ENCODE measurements around the gene PDE12. TPM values are rescaled to one million over a fixed set of nuclear protein-coding genes. Genes with fewer than 3 reads are reported as not detected.
"Not testable (repeated sequence)": the region's sequence is repeated elsewhere in the genome, so short reads cannot be mapped to it uniquely, and the experiment has no call there.

Gene PDE12
- total RNA-seq, 1 donor from 2014 or later, result 12.4 TPM

DNA sequence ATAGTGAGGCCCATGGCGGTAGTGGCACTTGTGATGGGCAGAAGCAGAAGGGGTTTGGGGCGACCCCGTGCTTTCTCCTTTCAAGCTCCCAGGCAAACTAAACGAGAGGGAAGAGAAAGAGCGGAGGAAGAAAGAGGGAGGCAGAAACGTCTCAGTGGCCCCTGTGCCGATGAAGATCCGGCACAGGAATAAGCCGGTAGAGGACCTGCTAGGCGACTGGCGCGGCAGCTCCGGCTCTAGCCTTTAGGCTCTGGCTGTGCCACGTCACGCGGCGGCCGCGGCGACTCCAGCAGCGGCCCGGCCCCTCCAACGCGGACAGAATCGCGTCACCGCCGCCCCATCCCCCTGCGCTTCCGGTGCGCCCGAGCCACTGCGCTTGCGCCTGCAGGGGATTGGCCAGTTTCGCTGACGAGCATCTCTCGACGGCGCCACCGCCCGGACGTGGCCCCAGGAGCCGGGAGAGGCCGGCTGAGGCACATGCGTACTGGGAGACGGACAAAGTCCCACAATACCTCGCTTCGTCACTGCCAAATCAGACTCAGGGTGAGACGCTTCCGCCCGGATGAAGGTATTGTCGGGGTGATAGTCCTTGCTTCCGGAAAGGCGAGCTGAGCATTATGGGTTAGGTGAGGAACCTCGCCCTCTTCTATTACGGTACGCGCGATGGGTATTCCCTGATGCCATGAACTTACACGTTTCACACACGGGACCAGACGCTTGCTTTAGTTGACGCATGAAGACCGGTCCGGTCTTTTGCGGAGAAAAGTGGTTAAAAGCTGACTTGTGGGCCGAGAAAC, 41.3 kb downstream of the PDE12 start, which contains the start of gene ARF4:
Gene ARF4, minus strand, starts transcription at position 218 of the 797 bp plus-strand sequence. Its CDS starts 204 bp downstream, at position 14.
- no peaks in the 10 kb centered on the region for H3K9me3 ChIP-seq (replicated peaks)
- intact Hi-C loops (cut with micrococcal nuclease), result no loop called here
- peaks cover 7% of the 10 kb centered on the region for H3K36me3 ChIP-seq
- TF ChIP-seq, protein P1, sequence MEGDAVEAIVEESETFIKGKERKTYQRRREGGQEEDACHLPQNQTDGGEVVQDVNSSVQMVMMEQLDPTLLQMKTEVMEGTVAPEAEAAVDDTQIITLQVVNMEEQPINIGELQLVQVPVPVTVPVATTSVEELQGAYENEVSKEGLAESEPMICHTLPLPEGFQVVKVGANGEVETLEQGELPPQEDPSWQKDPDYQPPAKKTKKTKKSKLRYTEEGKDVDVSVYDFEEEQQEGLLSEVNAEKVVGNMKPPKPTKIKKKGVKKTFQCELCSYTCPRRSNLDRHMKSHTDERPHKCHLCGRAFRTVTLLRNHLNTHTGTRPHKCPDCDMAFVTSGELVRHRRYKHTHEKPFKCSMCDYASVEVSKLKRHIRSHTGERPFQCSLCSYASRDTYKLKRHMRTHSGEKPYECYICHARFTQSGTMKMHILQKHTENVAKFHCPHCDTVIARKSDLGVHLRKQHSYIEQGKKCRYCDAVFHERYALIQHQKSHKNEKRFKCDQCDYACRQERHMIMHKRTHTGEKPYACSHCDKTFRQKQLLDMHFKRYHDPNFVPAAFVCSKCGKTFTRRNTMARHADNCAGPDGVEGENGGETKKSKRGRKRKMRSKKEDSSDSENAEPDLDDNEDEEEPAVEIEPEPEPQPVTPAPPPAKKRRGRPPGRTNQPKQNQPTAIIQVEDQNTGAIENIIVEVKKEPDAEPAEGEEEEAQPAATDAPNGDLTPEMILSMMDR (IDR thresholded peaks at IDR 0.05; ENCODE audit: borderline replicate concordance), result peak; percentile 23
- H3K4me3 ChIP-seq, result peak within 1 kb of the TSS; percentile 83
- peak; percentile 99 for DNase-seq
- H3K27ac ChIP-seq (replicated peaks), result peak within 1 kb of the TSS; percentile 97
- peaks cover 62% of the 10 kb centered on the region for H3K4me1 ChIP-seq
- H3K27me3 ChIP-seq (ENCODE audit: low read depth), result no peaks in the 10 kb centered on the region

DNA sequence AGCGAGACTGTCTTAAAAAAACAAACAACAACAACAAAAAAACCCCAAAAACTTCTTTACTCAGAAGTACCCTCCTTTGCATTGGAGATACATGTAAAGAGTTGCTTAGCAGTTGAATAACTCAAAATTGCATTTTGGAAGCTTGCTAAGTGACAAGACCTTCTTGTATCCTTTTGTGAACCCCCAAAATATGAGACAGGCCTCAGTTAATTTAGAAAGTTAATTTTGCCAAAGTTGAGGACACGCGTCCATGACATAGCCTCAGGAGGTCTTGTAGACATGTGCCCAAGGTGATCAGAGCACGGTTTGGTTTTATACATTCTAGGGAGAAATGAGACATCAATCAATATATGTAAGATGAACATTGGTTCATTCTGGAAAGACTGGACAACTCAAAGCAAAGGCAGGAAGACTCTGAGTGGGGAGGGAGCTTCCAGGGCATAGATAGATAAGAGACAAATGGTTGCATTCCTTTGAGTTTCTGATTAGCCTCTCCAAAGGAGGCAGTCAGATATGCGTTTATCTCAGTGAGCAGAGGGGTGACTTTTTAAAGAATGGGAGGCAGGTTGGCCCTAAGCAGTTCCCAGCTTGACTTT, 42.8 kb downstream of the PDE12 start:
- Histone ChIP-seq H3K27me3 (ENCODE audit: low read depth) (no peaks in the 10 kb centered on the region), H3K4me1 (peaks cover 47% of the 10 kb centered on the region), H3K36me3 (peaks cover 8% of the 10 kb centered on the region), H3K9me3 (replicated peaks) (no peaks in the 10 kb centered on the region), H3K4me3 (peak overlapping the region; percentile 83), H3K27ac (replicated peaks) (peak overlapping the region; percentile 97)
- TF ChIP-seq, protein P1 (IDR thresholded peaks at IDR 0.05; ENCODE audit: borderline replicate concordance), result no peak
- no peak for DNase-seq
- intact Hi-C loops (cut with micrococcal nuclease), result no loop called here

DNA sequence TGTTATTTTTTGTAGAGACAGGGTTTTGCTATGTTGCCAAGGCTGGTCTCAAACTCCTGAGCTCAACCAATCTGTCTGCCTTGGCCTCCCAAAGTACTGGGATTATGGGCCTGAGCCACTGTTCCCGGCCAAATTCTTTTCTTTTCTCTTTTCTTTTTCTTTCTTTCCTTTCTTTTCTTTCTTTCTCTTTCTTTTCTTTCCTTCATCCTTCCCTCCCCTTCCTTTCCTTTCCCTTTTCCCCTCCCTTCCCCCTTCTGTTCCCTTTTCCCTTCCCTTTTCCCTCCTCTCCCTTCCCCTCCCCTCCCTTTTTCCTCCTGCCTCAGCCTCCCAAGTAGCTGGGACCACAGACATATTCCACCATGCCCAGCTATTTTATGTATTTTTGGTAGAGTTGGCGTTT, 44.1 kb downstream of the PDE12 start:
- no peak overlapping the region for H3K27ac ChIP-seq (replicated peaks)
- peaks cover 10% of the 10 kb centered on the region for H3K36me3 ChIP-seq
- H3K4me3 ChIP-seq, result no peak overlapping the region
- peaks cover 33% of the 10 kb centered on the region for H3K4me1 ChIP-seq
- no peaks in the 10 kb centered on the region for H3K27me3 ChIP-seq (ENCODE audit: low read depth)
- TF ChIP-seq, protein P1 (IDR thresholded peaks at IDR 0.05; ENCODE audit: borderline replicate concordance), result no peak
- no peak for DNase-seq
- intact Hi-C loops (cut with micrococcal nuclease), result no loop called here
- no peaks in the 10 kb centered on the region for H3K9me3 ChIP-seq (replicated peaks)

DNA sequence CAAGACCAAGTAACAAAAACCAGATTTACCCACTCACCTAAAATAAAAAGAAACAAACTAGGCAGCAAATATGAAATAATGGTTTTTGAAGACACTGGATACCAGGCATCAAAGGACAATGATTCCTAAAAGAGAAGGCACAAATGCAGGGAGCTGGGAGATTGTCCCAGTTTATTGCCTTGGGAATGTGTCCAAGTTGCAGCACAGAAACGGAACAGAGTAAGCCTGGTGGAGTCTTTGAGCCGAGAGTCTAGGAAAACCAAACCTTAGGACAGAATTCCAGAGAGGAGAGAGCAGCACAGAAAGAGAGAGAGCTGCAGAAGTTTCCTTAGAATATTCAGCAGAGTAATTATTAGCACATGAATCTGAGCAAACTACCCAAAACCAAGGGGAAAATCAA, 48.9 kb downstream of the PDE12 start:
- no peak for DNase-seq
- H3K4me1 ChIP-seq, result no peaks in the 10 kb centered on the region
- H3K9me3 ChIP-seq (replicated peaks), result peaks cover 31% of the 10 kb centered on the region
- H3K36me3 ChIP-seq, result peaks cover 32% of the 10 kb centered on the region
- TF ChIP-seq, protein P1 (IDR thresholded peaks at IDR 0.05; ENCODE audit: borderline replicate concordance), result no peak
- H3K4me3 ChIP-seq, result no peak overlapping the region
- H3K27me3 ChIP-seq (ENCODE audit: low read depth), result no peaks in the 10 kb centered on the region
- intact Hi-C loops (cut with micrococcal nuclease), result no loop called here
- no peak overlapping the region for H3K27ac ChIP-seq (replicated peaks)

DNA sequence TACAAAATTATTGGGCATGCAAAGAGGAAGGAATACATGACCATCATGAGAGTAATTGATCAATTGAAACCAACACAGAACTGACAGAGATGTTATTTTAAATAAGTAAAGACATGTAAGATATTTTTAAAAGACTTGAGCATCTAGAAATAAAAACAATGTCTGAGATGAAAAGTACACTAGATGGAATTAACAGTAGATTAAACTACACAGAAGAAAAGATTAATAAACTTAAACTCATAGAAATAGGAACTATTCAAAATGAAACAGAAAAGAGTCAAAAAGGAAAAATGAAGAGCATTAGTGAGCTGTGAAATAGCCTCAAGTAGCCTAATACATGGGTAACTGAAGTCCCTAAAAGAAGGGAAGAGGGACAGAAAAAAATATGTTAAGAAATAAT, 49.6 kb downstream of the PDE12 start:
- H3K4me1 ChIP-seq, result no peaks in the 10 kb centered on the region
- no peaks in the 10 kb centered on the region for H3K27me3 ChIP-seq (ENCODE audit: low read depth)
- intact Hi-C loops (cut with micrococcal nuclease), result no loop called here
- DNase-seq, result no peak
- no peak overlapping the region for H3K4me3 ChIP-seq
- TF ChIP-seq, protein P1 (IDR thresholded peaks at IDR 0.05; ENCODE audit: borderline replicate concordance), result no peak
- peaks cover 32% of the 10 kb centered on the region for H3K36me3 ChIP-seq
- peaks cover 33% of the 10 kb centered on the region for H3K9me3 ChIP-seq (replicated peaks)
- H3K27ac ChIP-seq (replicated peaks), result no peak overlapping the region

DNA sequence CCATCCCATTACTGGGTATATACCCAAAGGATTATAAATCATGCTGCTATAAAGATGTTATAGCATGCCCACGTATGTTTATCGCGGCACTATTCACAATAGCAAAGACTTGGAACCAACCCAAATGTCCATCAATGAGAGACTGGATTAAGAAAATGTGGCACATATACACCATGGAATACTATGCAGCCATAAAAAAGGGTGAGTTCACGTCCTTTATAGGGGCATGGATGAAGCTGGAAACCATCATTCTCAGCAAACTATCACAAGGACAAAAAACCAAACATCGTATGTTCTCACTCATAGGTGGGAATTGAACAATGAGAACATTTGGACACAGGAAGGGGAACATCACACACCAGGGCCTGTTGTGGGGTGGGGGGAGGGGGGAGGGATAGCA, 55.8 kb downstream of the PDE12 start:
- DNase-seq; H3K27me3 ChIP-seq (ENCODE audit: low read depth); intact Hi-C loops (cut with micrococcal nuclease): not testable (repeated sequence)

More for the DNA sequence above, 55.8 kb downstream of the PDE12 start:
- not testable (repeated sequence) for H3K4me1 ChIP-seq; H3K4me3 ChIP-seq; H3K27ac ChIP-seq (replicated peaks)
- Histone ChIP-seq H3K36me3 (peaks cover 26% of the 10 kb centered on the region), H3K9me3 (replicated peaks) (peaks cover 36% of the 10 kb centered on the region)
